Natural killer cell treated with Interleukin-12 subunit alpha and Interleukin-12 subunit beta and Interleukin-15 and Interleukin-18, amount 100 ng/mL, for 72 hours (primary cell): ENCODE data around the gene CUX1. TPM values are rescaled to one million over a fixed set of nuclear protein-coding genes. Genes with fewer than 3 reads are reported as not detected.
"Not testable (repeated sequence)": the region's sequence is repeated elsewhere in the genome, so short reads cannot be mapped to it uniquely, and the experiment has no call there.

Source experiments
- ATAC-seq, 2 donors: fragments of 150-1000 bp; cut with Tn5 transposase in 1 of 2; sonication (Bioruptor Pico), chemical (Tn5 transposase) in 1 of 2; 2 replicates each; pipeline ENCODE4 v1.10.0; 2021
- DNase-seq: peaks from one replicate; pipeline ENCODE4 v3.0.0; 2022; ENCODE audit warnings: low spot score
- H3K27ac Mint-ChIP-seq, 2 donors: 1 replicate in 1 of 2; 2 replicates in 1 of 2; pipeline ENCODE4 v1.8.0; 2022; ENCODE audit warnings: mixed read lengths in 2 of 2, mild to moderate bottlenecking in 1 of 2, moderate library complexity in 1 of 2
- H3K27me3 Mint-ChIP-seq, 2 donors: 1 replicate in 1 of 2; 2 replicates in 1 of 2; pipeline ENCODE4 v1.8.0; 2022; ENCODE audit warnings: mixed read lengths in 2 of 2
- H3K36me3 Mint-ChIP-seq: one replicate; pipeline ENCODE4 v1.8.0; 2022; ENCODE audit warnings: mixed read lengths
- H3K4me1 Mint-ChIP-seq, 2 donors: 1 replicate in 1 of 2; 2 replicates in 1 of 2; pipeline ENCODE4 v1.8.0; 2022; ENCODE audit warnings: low read depth in 2 of 2, mixed read lengths in 2 of 2, mild to moderate bottlenecking in 1 of 2
- H3K4me3 Mint-ChIP-seq: one replicate; pipeline ENCODE4 v1.8.0; 2022; ENCODE audit warnings: mixed read lengths
- H3K9me3 Mint-ChIP-seq: 2 replicates; pipeline ENCODE4 v1.8.0; 2022; ENCODE audit warnings: mixed read lengths
- total RNA-seq, 2 donors: library from RNA; stranded (reverse); gene quantifications; one replicate each; pipeline ENCODE4 v1.2.3, GENCODE V29; 2022

Gene CUX1
- total RNA-seq, 2 donors from 2014 or later, result 25.2 to 28.5 TPM

GRCh38 chr7:101783381-101784181 is 33.8 kb upstream of the CUX1 start:
- peaks cover 6 to 8% of the 10 kb centered on the region in 2 donors for H3K27me3 Mint-ChIP-seq
- H3K4me1 Mint-ChIP-seq, result peaks cover 0 to 10% of the 10 kb centered on the region in 2 donors
- H3K4me3 Mint-ChIP-seq, result no peak overlapping the region
- DNase-seq, result no peak
- H3K36me3 Mint-ChIP-seq, result no peaks in the 10 kb centered on the region
- H3K9me3 Mint-ChIP-seq, result no peaks in the 10 kb centered on the region
- no peak for ATAC-seq
- no peak overlapping the region for H3K27ac Mint-ChIP-seq

DNA sequence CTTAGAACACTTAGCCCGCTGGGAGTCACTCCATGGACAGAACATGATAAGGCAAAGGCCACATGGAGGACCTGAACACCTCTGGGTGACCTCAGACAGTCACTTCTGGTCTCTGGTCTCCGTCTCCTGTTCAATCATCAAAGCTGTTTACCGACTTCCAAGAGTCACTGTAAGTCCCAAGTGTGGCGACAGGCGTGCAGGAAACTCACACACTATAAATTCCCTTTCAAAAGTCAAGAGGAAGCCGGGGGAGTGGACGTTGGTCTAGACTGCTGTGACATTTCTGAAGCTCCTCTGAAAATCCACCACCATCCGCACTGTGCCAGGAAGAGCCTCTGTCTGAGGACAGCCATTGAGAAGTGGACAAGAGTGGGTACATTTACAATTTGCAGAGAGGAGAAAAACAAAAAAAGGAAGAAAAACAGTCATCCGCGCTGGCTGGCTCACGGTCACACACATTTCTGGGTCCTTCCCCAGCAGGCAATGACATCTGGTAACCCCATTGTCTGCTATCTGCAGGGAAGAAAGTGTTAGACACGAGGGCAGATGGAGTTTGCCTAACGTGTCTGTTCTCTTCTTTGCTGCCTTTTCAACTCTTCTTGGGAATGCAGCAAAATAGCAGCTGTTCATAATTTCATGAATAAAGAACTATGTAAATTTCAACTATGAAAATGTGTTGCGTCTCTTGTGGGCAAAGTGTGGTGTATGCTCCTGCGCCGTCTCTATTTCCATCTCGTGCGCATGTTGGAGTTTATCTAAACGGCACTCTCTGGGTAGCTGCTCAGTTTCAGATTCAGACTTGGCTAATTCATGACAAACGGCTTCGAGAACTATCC is 32.9 kb upstream of the CUX1 start:
- Mint-ChIP-seq H3K4me3 (no peak overlapping the region), H3K4me1 (peaks cover 0 to 10% of the 10 kb centered on the region in 2 donors), H3K27me3 (peaks cover 6 to 8% of the 10 kb centered on the region in 2 donors), H3K9me3 (no peaks in the 10 kb centered on the region), H3K36me3 (no peaks in the 10 kb centered on the region), H3K27ac (no peak overlapping the region)
- DNase-seq (no peak), ATAC-seq (no peak)

- peaks cover 0 to 10% of the 10 kb centered on the region in 2 donors for H3K4me1 Mint-ChIP-seq
- no peak overlapping the region for H3K27ac Mint-ChIP-seq
- no peaks in the 10 kb centered on the region for H3K36me3 Mint-ChIP-seq
- no peak overlapping the region for H3K4me3 Mint-ChIP-seq
- DNase-seq (no peak), ATAC-seq (no peak)
- H3K27me3 Mint-ChIP-seq, result peaks cover 6 to 8% of the 10 kb centered on the region in 2 donors
- H3K9me3 Mint-ChIP-seq, result no peaks in the 10 kb centered on the region
Observed at GRCh38 chr7:101787864-101788263, 29.6 kb upstream of the CUX1 start.

GRCh38 chr7:101788517-101788916 is 28.9 kb upstream of the CUX1 start:
- Mint-ChIP-seq H3K27ac (no peak overlapping the region), H3K27me3 (peaks cover 6 to 8% of the 10 kb centered on the region in 2 donors), H3K4me3 (no peak overlapping the region), H3K4me1 (peaks cover 0 to 10% of the 10 kb centered on the region in 2 donors), H3K36me3 (no peaks in the 10 kb centered on the region), H3K9me3 (no peaks in the 10 kb centered on the region)
- ATAC-seq (no peak), DNase-seq (no peak)

- no peaks in the 10 kb centered on the region for H3K4me1 Mint-ChIP-seq
- H3K36me3 Mint-ChIP-seq, result no peaks in the 10 kb centered on the region
- no peak overlapping the region for H3K4me3 Mint-ChIP-seq
- no peaks in the 10 kb centered on the region for H3K9me3 Mint-ChIP-seq
- no peak overlapping the region for H3K27ac Mint-ChIP-seq
- H3K27me3 Mint-ChIP-seq, result no peaks in the 10 kb centered on the region
- ATAC-seq, result no peak
- DNase-seq, result no peak
Observed at GRCh38 chr7:101790566-101791293, 26.7 kb upstream of the CUX1 start.

DNA sequence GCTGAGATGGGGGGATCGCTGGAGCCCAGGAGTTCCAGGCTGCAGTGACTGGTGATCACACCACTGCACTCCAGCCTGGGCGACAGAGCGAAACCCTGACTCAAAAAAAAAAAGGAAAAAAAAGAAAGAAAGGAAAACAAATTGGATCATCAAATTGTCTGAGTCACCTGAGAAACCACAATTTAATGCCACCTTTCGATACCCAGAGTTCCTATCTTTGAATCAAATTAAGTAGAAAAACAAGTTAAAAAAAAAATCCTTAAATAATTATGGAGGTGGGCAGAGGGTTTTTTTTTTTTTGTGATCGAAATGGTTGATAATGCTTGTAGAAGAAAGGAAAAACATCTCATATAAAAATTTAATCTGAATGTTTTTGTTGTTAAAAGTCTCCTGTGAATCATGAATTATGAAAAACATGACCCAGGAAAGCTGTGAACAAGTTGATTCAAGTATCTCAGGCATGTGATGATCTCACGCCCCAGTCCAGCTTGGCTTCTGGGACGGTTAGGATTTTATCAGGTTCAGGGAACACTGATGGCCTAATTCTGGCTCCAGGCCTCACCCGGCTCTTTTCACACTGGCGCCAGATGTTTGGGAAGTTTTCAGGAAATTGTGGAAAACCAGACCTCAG is 25.3 kb upstream of the CUX1 start:
- H3K27ac Mint-ChIP-seq, result no peak overlapping the region
- DNase-seq, result no peak

GRCh38 chr7:101792682-101793071 is 24.7 kb upstream of the CUX1 start:
- H3K27ac Mint-ChIP-seq, H3K27me3 Mint-ChIP-seq, H3K4me3 Mint-ChIP-seq, H3K9me3 Mint-ChIP-seq, H3K36me3 Mint-ChIP-seq, H3K4me1 Mint-ChIP-seq, DNase-seq, ATAC-seq: not testable (repeated sequence)

More for the DNA sequence above, 25.3 kb upstream of the CUX1 start:
- H3K4me3 Mint-ChIP-seq, result no peak overlapping the region
- peaks cover 0 to 5% of the 10 kb centered on the region in 2 donors for H3K27me3 Mint-ChIP-seq
- no peaks in the 10 kb centered on the region for H3K4me1 Mint-ChIP-seq
- H3K36me3 Mint-ChIP-seq, result no peaks in the 10 kb centered on the region
- ATAC-seq, result no peak
- no peaks in the 10 kb centered on the region for H3K9me3 Mint-ChIP-seq

DNA sequence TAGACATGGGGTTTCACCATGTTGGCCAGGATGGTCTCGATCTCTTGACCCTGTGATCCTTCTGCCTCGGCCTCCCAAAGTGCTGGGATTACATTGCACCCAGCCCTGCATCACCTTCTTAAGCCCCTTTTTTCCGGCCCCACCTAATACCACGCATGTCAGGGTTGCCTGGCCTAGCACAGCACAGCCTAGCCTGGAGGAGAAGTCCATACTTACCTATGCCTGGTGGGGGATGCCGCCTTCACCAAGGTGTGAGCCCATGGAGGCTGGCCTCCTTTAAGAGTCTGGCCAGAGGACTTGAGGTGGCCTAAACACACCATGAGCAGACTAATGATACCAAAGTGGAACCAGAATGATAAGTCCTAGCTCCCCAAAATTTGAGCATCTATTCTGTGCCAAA is 22.0 kb upstream of the CUX1 start:
- DNase-seq (no peak), ATAC-seq (no peak)
- H3K4me1 Mint-ChIP-seq, result no peaks in the 10 kb centered on the region
- H3K9me3 Mint-ChIP-seq, result no peaks in the 10 kb centered on the region
- H3K4me3 Mint-ChIP-seq, result no peak overlapping the region
- H3K36me3 Mint-ChIP-seq, result no peaks in the 10 kb centered on the region
- H3K27ac Mint-ChIP-seq, result no peak overlapping the region
- H3K27me3 Mint-ChIP-seq, result peaks cover 2 to 9% of the 10 kb centered on the region in 2 donors

DNA sequence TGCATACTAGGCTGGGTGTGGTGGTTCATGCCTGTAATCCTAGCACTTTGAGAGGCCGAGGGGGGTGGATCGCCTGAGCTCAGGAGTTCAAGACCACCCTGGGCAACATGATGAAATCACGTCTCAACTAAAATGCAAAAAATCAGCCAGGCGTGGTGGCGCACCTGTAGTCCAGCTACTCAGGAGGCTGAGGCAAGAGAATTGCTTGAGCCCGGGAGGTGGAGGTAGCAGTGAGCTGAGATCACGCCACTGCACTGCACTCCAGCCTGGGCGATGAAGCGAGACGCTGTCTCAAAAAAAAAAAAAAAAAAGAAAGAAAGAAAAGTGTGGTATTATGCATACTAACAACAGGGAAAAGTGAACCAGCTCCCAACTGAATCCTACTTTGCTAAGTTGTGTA is 19.3 kb upstream of the CUX1 start:
- not testable (repeated sequence) for ATAC-seq, H3K9me3 Mint-ChIP-seq

DNA sequence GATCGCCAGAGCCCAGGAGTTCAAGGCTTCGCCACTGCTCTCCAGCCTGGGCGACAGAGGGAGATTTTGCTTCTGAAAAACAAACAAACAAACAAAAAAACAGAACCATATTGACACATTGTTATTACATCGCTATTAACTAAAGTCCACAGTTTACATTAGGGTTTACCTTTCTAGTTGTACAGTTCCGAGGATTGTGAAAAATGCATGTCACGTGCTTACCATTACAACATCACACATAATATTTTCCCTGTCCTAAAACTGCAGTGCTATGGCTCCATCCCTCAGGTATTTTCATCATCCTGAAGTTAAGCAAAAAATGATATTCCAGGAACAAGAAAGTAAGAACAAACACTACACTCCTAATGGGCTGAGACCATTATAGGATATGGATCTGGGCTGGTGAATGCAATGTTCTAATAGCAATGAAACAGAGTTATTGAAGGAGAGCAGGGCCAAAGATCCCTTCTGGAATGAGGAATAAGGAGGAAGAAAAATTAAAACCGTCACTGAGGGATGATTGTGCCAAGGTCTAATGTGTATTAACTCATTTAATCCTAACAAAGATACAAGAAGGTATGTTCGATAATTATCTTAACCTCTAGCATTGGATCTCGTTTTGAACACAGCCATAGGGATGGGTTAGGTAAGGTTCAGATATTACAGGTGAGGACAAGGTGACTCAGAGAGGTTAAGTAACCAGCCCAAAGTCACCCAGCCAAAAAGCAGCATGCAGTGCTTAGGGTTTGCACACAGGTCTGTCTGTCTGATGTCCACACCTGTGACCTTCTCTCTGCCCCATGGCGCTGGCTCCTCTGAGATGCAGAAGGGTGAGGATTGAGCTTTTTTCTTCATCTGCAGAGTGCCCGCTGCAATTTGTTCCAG is 14.0 kb upstream of the CUX1 start:
- H3K27ac Mint-ChIP-seq, result no peak overlapping the region
- ATAC-seq (no peak), DNase-seq (no peak)
- peaks cover 26 to 32% of the 10 kb centered on the region in 2 donors for H3K27me3 Mint-ChIP-seq
- H3K9me3 Mint-ChIP-seq, result no peaks in the 10 kb centered on the region
- H3K4me3 Mint-ChIP-seq, result no peak overlapping the region
- H3K4me1 Mint-ChIP-seq, result peaks cover 5 to 6% of the 10 kb centered on the region in 2 donors
- H3K36me3 Mint-ChIP-seq, result no peaks in the 10 kb centered on the region

More for the DNA sequence above, 19.3 kb upstream of the CUX1 start:
- not testable (repeated sequence) for H3K4me3 Mint-ChIP-seq, H3K4me1 Mint-ChIP-seq, H3K36me3 Mint-ChIP-seq, H3K27ac Mint-ChIP-seq, DNase-seq
- peaks cover 6 to 15% of the 10 kb centered on the region in 2 donors for H3K27me3 Mint-ChIP-seq

DNA sequence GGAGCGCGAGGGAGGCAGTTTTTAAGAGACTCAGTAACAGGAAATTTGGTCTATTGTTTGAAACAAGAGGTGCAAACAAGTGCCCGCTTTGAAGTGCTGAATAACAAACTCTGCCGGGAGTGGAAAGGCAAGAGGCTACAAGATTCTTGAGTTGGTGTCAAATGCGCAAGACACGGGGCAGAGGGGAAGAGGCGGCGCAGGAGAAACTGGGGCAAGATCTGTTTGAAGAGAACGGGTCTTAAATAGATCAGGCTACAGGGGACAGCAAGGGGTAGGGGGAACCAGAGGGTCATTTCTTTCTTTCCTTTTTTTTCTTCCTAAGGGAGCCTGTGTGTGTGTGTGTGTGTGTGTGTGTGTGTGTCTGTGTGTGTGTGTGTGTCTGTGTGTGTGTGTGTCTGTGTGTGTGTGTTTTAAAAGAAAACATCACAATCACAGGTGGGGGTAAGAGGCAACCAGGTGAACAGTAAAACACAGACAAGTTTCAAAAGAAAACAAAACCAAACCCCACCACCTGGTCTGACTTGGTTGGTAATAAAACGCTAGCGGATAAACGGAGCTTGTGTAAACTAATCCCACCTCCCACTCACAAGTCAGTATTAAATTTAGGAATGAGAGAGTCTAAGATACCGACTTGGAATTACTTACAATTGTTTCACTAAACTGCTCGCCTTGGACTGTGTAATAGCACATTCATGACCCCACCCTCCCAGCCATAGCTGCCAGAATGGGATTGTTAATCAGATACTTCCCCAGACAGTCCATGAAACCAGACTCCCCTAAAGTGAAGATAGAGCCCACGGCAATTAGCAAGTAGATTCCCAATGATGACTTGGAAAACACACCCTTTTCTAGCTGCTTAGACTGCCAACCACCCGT is 13.1 kb upstream of the CUX1 start:
- Mint-ChIP-seq H3K9me3 (no peaks in the 10 kb centered on the region), H3K4me3 (no peak overlapping the region), H3K4me1 (peaks cover 5 to 6% of the 10 kb centered on the region in 2 donors), H3K27me3 (peaks cover 26 to 32% of the 10 kb centered on the region in 2 donors), H3K36me3 (no peaks in the 10 kb centered on the region), H3K27ac (no peak overlapping the region)
- no peak for DNase-seq
- no peak for ATAC-seq

DNA sequence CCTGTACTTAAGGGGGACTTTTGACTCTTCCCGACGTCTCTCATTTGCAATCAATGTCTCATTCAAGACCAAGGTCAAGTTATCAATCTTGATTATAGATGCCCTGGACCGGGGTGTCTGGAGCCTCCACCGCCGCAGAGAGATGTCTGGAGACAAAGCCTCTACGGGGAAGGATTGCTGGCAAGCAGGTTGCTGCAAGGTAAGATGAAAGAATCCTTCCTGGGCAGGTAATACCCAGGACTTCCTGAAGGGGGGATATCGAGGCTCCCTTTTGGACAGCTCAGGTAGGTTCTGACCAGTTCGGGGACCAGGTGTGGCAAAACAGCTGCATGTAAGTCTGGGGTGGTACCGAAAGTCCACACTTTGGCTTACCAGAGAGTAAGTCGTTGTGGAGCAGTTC is 12.5 kb upstream of the CUX1 start:
- no peak overlapping the region for H3K27ac Mint-ChIP-seq
- H3K27me3 Mint-ChIP-seq, result peaks cover 24 to 32% of the 10 kb centered on the region in 2 donors
- H3K36me3 Mint-ChIP-seq, result no peaks in the 10 kb centered on the region
- ATAC-seq, result no peak
- DNase-seq, result no peak
- no peak overlapping the region for H3K4me3 Mint-ChIP-seq
- H3K4me1 Mint-ChIP-seq, result peaks cover 5 to 6% of the 10 kb centered on the region in 2 donors
- no peaks in the 10 kb centered on the region for H3K9me3 Mint-ChIP-seq
